T-helper 1 cell treated with Interleukin-12 subunit alpha and Interleukin-12 subunit beta and Interleukin-4 antibody, amounts not matched to agents 30 ng/mL and 1 ng/mL, for 36 hours (primary cell): Measurements from ENCODE around the gene GTF2A1. TPM values are rescaled to one million over a fixed set of nuclear protein-coding genes. Genes with fewer than 3 reads are reported as not detected.

Source experiments
- intact Hi-C: fragments of 100-400 bp; cut with micrococcal nuclease; formaldehyde crosslinking; loops from one replicate; pipeline ENCODE4 v1.15.1; 2024
- total RNA-seq: library from RNA; stranded (reverse); gene quantifications from 2 replicates; pipeline ENCODE4 v1.2.3, GENCODE V29; 2022

GTF2A1 gene
- total RNA-seq, 1 donor from 2014 or later, result 38.6 TPM

DNA sequence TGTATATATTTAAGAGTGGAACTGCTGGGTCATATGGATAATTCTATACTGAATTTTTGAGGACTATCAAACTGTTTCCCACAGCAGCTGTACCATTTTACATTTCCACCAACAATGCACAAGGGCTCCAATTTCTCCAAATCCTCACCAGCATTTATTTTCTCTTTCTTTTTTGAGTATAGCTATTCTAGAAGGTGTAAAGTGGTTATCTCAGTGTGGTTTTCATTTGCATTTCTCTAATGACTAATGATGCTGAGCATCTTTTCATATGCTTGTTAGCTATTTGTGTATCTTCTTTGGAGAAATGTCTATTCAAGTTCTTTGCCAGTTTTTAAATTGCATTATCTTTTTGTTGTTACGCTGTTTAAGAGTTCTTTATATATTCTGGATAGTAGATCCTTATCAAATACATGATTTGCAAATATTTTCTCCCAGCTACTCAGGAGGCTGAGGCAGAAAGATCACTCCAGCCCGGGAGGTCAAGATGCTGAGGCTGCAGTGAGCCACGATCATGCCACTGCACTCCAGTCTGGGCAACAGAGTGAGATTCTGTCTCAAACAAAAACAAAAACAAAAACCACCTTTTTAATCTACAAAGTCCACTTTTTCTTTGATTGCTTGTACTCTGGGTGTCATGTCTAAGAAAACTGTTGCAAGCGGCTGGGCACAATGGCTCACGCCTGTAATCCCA is 32.8 kb downstream of the GTF2A1 start:
- intact Hi-C loops, result loop anchor here (1.0 kb wide), 1 partner anchor 18 kb away; no protein-coding TSS in a partner anchor

DNA sequence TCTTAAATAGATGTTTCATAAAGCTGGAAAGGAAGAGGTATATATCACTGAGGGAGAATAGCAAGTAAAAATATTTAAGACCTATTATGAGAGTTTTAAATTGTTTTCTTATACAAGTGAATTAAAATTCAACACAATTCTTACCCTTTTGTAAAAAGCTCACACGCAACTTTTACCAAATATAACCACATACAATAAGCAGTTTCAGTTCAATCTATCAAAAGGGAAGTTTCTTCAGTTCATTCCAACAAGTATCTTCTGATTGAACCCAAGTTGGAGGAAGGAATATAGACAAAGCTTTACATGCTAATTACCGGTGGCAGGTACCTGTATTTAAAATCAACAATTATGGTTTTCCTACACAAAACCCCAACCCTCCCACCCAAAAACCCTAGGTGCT is 41.1 kb downstream of the GTF2A1 start:
- intact Hi-C loops, result no loop called here

GRCh38 chr14:81178063-81178462 is 42.7 kb downstream of the GTF2A1 start:
- intact Hi-C loops, result no loop called here

DNA sequence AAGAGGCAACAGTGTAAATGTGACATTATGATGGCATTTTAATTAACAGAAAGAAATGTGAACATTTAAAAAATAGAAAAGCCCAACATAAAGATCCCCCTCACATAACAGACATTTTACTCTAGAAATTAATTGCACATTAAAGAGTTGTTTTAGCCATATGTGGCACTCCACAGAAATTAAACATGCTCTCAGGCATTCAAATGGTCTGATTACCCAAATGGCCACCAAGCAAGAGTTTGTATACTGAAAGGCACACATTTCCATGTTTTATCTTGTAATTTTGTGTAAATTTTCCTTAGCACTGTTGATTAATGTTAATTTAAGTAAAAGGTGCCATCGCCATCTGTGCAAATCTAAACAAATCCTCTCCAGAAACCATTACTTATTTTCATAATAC is 43.5 kb downstream of the GTF2A1 start:
- intact Hi-C loops, result no loop called here

- intact Hi-C loops, result no loop called here
Observed at GRCh38 chr14:81176241-81176640, 44.5 kb downstream of the GTF2A1 start.

DNA sequence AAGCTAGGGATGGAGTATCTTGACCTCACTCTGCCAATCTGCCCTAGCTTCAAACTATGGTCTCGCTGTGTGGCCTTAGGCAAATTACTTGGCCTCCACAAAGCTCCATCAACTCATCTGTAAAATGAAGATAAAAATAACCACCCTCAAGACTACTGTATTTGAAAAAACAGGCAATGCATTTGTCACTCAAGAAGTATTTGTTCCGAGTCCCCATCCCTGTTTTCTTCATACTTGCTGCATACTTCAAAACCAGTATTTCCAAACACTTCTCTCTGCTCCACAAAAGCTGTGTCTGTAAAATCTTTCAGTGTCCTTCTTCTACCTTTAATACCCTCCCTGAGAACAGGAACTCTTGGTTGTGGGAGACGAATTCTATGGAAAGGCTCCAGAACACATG is 47.9 kb downstream of the GTF2A1 start:
- intact Hi-C loops, result no loop called here

DNA sequence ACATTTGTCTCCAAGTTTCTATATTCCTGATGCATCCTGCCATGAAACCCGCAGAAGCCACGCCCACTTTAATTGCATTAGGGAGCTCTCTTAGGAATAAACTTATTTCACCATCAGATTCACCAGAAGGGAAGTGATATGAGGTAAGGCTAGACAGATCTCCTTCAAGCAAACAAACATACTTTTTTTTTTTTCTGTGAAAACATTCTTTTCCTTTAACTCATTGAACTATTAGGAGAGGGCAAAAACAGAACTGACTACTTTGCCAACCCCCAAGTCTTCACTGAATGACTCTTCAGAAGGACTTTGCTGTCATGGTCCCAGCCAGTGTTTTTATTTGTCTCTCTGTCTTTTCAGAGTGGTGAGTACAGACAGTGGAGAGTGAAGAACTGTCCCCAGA is 48.4 kb downstream of the GTF2A1 start:
- intact Hi-C loops, result no loop called here

DNA sequence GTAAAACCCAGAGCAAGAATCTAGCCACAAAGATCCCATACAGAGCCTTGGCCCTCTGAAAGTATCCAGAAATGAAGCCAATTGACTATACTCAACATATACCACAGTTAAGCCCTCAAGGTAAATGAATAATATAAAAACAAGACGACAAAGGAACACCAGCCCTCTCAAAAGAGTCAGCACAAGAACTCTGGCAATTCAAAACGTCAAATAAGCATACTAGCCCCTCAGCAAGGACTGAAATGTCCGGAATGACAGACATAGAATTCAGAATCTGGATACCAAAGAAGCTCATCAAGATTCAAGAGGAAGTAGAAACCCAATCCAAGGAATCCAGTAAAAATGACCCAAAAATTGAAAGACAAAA is 49.9 kb downstream of the GTF2A1 start:
- intact Hi-C loops, result loop anchor here (1.0 to 2.0 kb wide), 12 partner anchors 17 to 362 kb away; partner anchors contain the start of genes CEP128 and SEL1L

DNA sequence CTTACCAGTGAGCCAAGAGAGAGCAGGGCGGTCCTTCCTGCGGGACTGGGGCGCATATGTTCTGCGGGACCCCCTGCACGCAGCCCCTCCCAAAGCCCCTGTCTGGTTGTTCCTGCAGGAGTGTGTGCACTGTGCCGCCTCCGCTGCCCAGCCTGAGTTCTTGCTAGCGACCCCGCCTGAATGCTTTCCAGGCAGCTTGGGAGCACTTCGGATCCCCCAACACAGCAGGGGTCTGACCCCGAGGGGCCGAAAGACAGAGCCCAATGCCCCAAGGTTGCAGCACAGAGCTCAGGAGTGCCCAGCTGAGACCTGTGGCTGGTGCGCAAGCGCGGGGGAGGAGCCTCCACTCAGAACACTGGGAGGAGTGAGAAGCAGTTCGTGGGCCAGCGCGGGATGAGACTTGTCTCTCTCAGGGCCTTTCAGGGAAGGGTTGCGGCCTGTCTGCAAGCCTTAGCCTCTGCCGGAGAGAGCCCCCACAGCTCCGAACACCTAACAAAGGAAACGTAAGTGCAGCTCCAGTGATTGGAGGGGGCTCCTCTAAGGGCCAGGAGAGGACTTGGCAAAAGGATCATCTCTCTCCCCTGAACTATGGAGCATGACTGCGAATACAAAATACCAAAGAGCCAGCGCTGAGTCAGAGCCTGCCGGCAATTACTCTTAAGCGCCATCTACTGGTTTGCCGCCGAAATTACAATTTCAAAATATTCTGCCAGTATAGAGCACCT is 50.5 kb downstream of the GTF2A1 start:
- intact Hi-C loops, result loop anchor here (1.0 to 2.0 kb wide), 12 partner anchors 18 to 363 kb away; partner anchors contain the start of genes CEP128 and SEL1L

DNA sequence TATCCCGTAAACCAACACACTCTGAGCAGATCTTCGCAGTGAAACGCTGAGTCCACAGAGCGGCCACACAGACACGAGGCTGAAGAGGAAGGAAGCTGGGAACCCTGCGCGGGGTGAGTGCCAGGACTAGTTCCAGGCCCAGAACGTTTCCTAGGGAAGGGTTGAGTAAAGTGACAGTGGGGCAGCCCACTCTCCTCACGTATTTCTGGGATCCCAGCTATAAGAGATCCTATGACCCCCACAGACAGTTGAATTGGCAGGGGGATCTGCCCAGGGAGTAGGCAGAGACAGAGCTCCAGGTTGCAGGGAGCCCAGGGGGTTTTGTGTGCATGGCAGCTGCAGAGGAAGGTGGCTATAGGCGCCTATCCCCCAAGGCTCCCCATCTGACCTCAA is 51.1 kb downstream of the GTF2A1 start:
- intact Hi-C loops, result loop anchor here (1.0 to 2.0 kb wide), 12 partner anchors 19 to 364 kb away; partner anchors contain the start of genes CEP128 and SEL1L

DNA sequence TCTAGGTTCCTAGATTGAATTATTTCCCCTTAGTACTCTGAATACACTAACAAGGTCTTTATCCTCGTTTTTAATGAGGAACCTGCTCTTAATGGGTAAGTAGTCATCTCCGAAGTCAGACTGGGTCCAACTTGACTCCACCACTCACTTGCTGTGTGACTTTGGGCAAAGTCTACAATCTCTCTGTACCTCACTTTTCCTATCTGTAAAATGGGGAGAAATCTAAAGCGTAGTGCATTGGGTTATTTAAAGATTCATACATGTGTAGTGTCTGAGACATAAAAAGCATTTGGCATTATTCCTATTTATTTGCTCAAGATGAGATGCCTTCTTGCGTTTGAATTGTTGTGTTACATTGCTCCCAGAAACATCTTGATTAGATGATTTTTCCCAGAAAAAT is 51.5 kb downstream of the GTF2A1 start:
- intact Hi-C loops, result no loop called here

GRCh38 chr14:81166121-81166520 is 54.6 kb downstream of the GTF2A1 start:
- intact Hi-C loops, result no loop called here

GRCh38 chr14:81165188-81165587 is 55.6 kb downstream of the GTF2A1 start:
- intact Hi-C loops, result no loop called here

- intact Hi-C loops, result loop anchor here (1.0 kb wide), 3 partner anchors 168 to 210 kb away; no protein-coding TSS in a partner anchor
Observed at GRCh38 chr14:81164167-81164774, 56.5 kb downstream of the GTF2A1 start.

DNA sequence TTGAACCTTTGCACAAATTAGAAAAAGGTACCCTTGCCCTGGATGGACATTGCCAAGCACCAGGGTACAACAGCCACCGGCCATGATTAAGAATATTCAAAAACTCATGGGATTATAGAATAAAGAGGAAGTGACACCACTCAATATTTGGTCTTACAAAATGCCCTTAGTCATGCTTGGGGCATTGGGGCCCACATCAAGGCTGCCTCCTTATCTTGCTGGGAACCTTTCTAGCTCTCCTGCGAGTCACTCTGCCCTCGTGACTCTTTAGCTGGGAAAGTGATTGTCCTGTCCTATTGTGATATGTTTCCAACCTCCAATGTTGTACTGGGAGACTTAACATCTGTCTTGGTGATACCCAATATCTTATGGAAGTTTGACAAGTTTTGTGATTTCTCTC is 57.8 kb downstream of the GTF2A1 start:
- intact Hi-C loops, result no loop called here

DNA sequence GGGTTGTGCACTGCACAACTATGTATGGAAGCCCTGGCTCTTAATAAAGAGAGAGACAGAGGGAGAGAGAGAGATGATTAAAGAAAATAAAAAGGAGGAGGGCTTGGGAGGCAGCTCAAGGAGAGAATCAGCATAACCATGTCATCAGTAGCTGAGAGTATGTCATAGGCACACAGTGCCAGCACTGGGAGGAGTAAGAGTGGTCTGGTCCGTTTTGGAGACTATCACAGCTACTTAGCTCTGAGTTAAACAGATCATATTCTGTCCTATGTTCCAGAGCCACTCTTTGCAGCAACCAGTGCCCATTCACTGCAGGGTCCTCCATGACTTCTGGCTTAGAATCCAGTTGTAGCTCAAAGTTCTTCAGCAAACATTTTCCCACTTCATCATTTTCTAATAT is 59.0 kb downstream of the GTF2A1 start:
- intact Hi-C loops, result no loop called here

DNA sequence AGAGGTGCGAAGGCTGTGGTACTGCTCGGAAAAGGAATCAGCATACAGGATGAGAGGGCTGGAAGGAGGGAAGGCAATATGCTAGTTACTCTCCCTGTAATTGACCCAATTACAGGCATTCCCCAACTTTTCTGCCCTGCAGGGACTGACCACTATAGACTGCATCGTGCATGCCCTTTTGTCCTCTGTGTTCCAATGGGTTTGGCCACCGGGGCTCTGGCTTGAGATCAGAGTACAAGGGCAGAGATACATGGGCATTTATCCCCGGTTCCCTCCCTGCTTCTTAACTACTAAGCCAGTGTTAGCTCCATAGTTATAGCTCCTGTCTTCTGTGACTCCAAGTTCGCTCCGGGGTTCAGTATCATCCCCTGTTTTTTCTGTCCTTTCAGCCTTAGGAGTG is 59.7 kb downstream of the GTF2A1 start:
- intact Hi-C loops, result no loop called here

GRCh38 chr14:81157431-81157830 is 63.3 kb downstream of the GTF2A1 start:
- intact Hi-C loops, result no loop called here

- intact Hi-C loops, result no loop called here
Observed at GRCh38 chr14:81153187-81153586, 67.6 kb downstream of the GTF2A1 start.

DNA sequence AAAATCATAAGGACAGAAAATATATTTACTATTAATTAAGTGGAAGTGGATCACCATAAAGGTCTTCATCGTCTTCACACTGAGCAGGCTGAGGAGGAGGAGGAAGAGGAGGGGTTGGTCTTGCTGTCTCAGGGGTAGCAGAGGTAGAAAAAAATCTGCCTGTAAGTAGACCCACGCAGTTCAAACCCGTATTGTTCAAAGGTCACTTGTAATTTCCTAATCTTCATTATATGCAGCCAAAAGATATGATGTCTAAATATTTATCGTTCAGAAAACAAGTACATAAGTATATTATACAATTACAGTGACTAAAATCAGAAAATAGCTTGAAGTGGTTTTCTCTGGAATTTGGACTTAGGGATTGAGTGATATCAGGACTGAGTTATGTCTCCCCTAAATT is 72.1 kb downstream of the GTF2A1 start:
- intact Hi-C loops, result no loop called here

DNA sequence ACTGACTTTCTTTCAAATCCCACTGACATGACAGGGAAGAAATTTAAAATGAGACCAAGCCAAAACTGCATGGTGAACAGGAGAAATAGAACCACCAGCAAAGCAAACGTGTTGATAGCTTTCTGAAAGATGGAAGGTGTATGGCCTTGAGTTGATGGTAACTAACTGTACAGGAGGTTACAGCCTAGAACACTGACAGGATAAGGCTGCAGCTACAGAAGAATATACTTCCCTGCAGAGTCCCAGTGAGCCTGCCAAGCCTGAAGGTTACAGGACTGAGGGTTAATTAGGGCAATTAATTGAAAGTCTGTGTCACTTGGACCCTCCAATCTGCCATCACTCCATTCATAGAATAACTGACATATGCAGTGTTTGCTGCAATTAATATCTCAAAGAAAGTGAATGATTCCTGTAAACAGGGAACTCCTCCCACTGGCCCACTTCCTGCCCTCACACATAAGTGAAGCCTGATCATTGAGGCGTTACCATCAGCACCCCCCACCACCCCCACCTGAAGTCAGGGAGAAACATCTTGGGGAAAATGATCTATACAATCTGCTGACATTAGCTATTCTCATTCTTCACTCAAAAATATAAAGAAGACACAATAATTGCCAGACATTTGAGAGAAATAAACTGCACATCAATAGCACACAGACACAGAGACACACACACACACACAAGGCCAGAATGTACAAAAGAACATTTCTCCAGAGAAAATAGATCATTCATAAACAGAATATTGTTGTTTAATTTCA is 73.4 kb downstream of the GTF2A1 start:
- intact Hi-C loops, result no loop called here
